Kidney glomerular epithelial cell (primary cell): ENCODE results near the gene ECI1.
A peak's percentile ranks its signal among the peaks of the same experiment; 100 is the strongest.

Experiments
- DNase-seq: peaks from one replicate; lab custom pipeline; 2025; lab: John Stamatoyannopoulos, UW

ECI1 gene

GRCh38 chr16:2233046-2233775 is 18.2 kb downstream of the ECI1 start:
- DNase-seq, result no peak

- DNase-seq, result no peak
Measured at GRCh38 chr16:2232094-2232990, 19.0 kb downstream of the ECI1 start.

- DNase-seq, result no peak
Measured at GRCh38 chr16:2231016-2231931, 20.1 kb downstream of the ECI1 start.

- DNase-seq, result no peak
Measured at GRCh38 chr16:2230376-2230775, 21.0 kb downstream of the ECI1 start.

- no peak for DNase-seq
Measured at GRCh38 chr16:2229632-2230250, 21.6 kb downstream of the ECI1 start.

GRCh38 chr16:2229091-2229490 is 22.3 kb downstream of the ECI1 start:
- no peak for DNase-seq

- DNase-seq, result no peak
Measured at GRCh38 chr16:2228161-2228824, 23.1 kb downstream of the ECI1 start.

GRCh38 chr16:2226918-2227317 is 24.5 kb downstream of the ECI1 start:
- DNase-seq, result no peak

- DNase-seq, result no peak
Measured at GRCh38 chr16:2226245-2226793, 25.1 kb downstream of the ECI1 start.

GRCh38 chr16:2223942-2224486 is 27.4 kb downstream of the ECI1 start:
- no peak for DNase-seq

- DNase-seq, result peak; percentile 97
Measured at GRCh38 chr16:2223221-2223941, 28.0 kb downstream of the ECI1 start, which contains the start of gene E4F1. Gene E4F1 (plus strand): TSS chr16:2223591. CDS start chr16:2223614, 23 bp downstream.

- DNase-seq, result no peak
Measured at GRCh38 chr16:2216330-2216729, 35.1 kb downstream of the ECI1 start.

- DNase-seq, result no peak
Measured at GRCh38 chr16:2214719-2214968, 36.7 kb downstream of the ECI1 start, which contains the start of gene PGP. Gene PGP (minus strand): TSS chr16:2214840. CDS start chr16:2214777, 63 bp downstream.

GRCh38 chr16:2213817-2214718 is 37.3 kb downstream of the ECI1 start:
- no peak for DNase-seq

GRCh38 chr16:2212362-2213324 is 38.7 kb downstream of the ECI1 start:
- DNase-seq, result no peak

GRCh38 chr16:2211923-2212347 is 39.5 kb downstream of the ECI1 start:
- no peak for DNase-seq
